ENCODE results near the gene PARM1.
A peak's percentile ranks its signal among the peaks of the same experiment; 100 is the strongest.
"Not testable (repeated sequence)": the region's sequence is repeated elsewhere in the genome, so short reads cannot be mapped to it uniquely, and the experiment has no call there.

Gene PARM1

GRCh38 chr4:74990276-74990875, 57.5 kb downstream of the PARM1 start:
- no peak for DNase-seq (ENCODE audit: low spot score)

GRCh38 chr4:74994436-74994835, 61.5 kb downstream of the PARM1 start:
- DNase-seq (ENCODE audit: low spot score) = not testable (repeated sequence)

GRCh38 chr4:74996996-74997395, 64.1 kb downstream of the PARM1 start:
- DNase-seq (ENCODE audit: low spot score) = peak; percentile 8

- DNase-seq (ENCODE audit: low spot score) = no peak
Observed at GRCh38 chr4:74997948-74998729, 65.2 kb downstream of the PARM1 start.

GRCh38 chr4:74999714-75000309, 66.9 kb downstream of the PARM1 start:
- DNase-seq (ENCODE audit: low spot score) = no peak

- DNase-seq (ENCODE audit: low spot score) = no peak
Observed at GRCh38 chr4:75001871-75002270, 69.0 kb downstream of the PARM1 start.

- no peak for DNase-seq (ENCODE audit: low spot score)
Observed at GRCh38 chr4:75002381-75002780, 69.5 kb downstream of the PARM1 start.

GRCh38 chr4:75003979-75004378, 71.1 kb downstream of the PARM1 start:
- DNase-seq (ENCODE audit: low spot score) = no peak

- no peak for DNase-seq (ENCODE audit: low spot score)
Observed at GRCh38 chr4:75004755-75005668, 72.1 kb downstream of the PARM1 start.

GRCh38 chr4:75005727-75006126, 72.8 kb downstream of the PARM1 start:
- DNase-seq (ENCODE audit: low spot score) = no peak

GRCh38 chr4:75007891-75008290, 75.0 kb downstream of the PARM1 start:
- DNase-seq (ENCODE audit: low spot score) = no peak

- DNase-seq (ENCODE audit: low spot score) = no peak
Observed at GRCh38 chr4:75009138-75009537, 76.2 kb downstream of the PARM1 start.

- no peak for DNase-seq (ENCODE audit: low spot score)
Observed at GRCh38 chr4:75011131-75011795, 78.3 kb downstream of the PARM1 start.

GRCh38 chr4:75015627-75016026, 82.7 kb downstream of the PARM1 start:
- DNase-seq (ENCODE audit: low spot score) = no peak

GRCh38 chr4:75016472-75016871, 83.6 kb downstream of the PARM1 start:
- DNase-seq (ENCODE audit: low spot score) = no peak

- DNase-seq (ENCODE audit: low spot score) = no peak
Observed at GRCh38 chr4:75018811-75019479, 86.0 kb downstream of the PARM1 start.

- DNase-seq (ENCODE audit: low spot score) = no peak
Observed at GRCh38 chr4:75025431-75025830, 92.5 kb downstream of the PARM1 start.

- no peak for DNase-seq (ENCODE audit: low spot score)
Observed at GRCh38 chr4:75028196-75028854, 95.4 kb downstream of the PARM1 start.

- DNase-seq (ENCODE audit: low spot score) = no peak
Observed at GRCh38 chr4:75030028-75030427, 97.1 kb downstream of the PARM1 start.

GRCh38 chr4:75030649-75031235, 97.8 kb downstream of the PARM1 start:
- peak; percentile 19 for DNase-seq (ENCODE audit: low spot score)

Data from LoVo (cell line).